GM19438 (cell line): ENCODE results near the gene GATD1.
A peak's percentile ranks its signal among the peaks of the same experiment; 100 is the strongest.

Experiments used
- ATAC-seq: cut with Tn5 transposase; IDR thresholded peaks from one replicate; pipeline ENCODE4 v1.9.1; 2021; ENCODE audit warnings: low read depth; ENCODE audit not compliant: unreplicated experiment

GATD1 gene

GRCh38 chr11:777288-778255 lies at the start of gene GATD1:
Gene GATD1 (minus strand): TSS chr11:777487. CDS start chr11:777462, 25 bp downstream.
- peak; percentile 67 for ATAC-seq

- peak; percentile 1 for ATAC-seq
Measured at GRCh38 chr11:826836-827145, 49.5 kb upstream of the GATD1 start.

- ATAC-seq: no peak
Measured at GRCh38 chr11:826227-826621, 48.9 kb upstream of the GATD1 start.

- no peak for ATAC-seq
Measured at GRCh38 chr11:825366-826226, 48.3 kb upstream of the GATD1 start.

- no peak for ATAC-seq
Measured at GRCh38 chr11:824942-825341, 47.7 kb upstream of the GATD1 start.

- no peak for ATAC-seq
Measured at GRCh38 chr11:824292-824880, 47.1 kb upstream of the GATD1 start.

GRCh38 chr11:823441-824291 lies 46.4 kb upstream of the GATD1 start:
- no peak for ATAC-seq

- ATAC-seq: no peak
Measured at GRCh38 chr11:821512-822371, 44.5 kb upstream of the GATD1 start.

GRCh38 chr11:820655-821511 lies 43.6 kb upstream of the GATD1 start:
- no peak for ATAC-seq

- ATAC-seq: peak; percentile 67
Measured at GRCh38 chr11:819943-820649, 42.8 kb upstream of the GATD1 start.

GRCh38 chr11:819129-819931 lies 42.0 kb upstream of the GATD1 start:
- peak; percentile 55 for ATAC-seq

- ATAC-seq: no peak
Measured at GRCh38 chr11:818396-819128, 41.3 kb upstream of the GATD1 start, which contains the start of gene PNPLA2. Gene PNPLA2 (plus strand): TSS chr11:818914. CDS start chr11:819719, 805 bp downstream.

GRCh38 chr11:816433-816779 lies 39.1 kb upstream of the GATD1 start:
- ATAC-seq: no peak

- no peak for ATAC-seq
Measured at GRCh38 chr11:815675-816432, 38.6 kb upstream of the GATD1 start.

GRCh38 chr11:813456-814096 lies 36.3 kb upstream of the GATD1 start:
- no peak for ATAC-seq
